ENCODE results near the gene ITPKA. TPM values are rescaled to one million over a fixed set of nuclear protein-coding genes. Genes with fewer than 3 reads are reported as not detected.

The ITPKA gene
- polyA plus RNA-seq, 1 experiment, result 0.92 TPM

GRCh38 chr15:41493902-41494189, 172 bp downstream of the ITPKA start:
- no peak for DNase-seq (ENCODE audit: low read depth, low spot score)
- Histone ChIP-seq H3K9me3 (ENCODE audit: control insufficient read depth, insufficient read depth, low read length) (no peaks in the 10 kb centered on the region; the same call in 1 of the 2 replicates), H3K4me3 (ENCODE audit: low read depth, low read length) (peak overlapping the region; percentile 51), H3K27me3 (ENCODE audit: control insufficient read depth, insufficient read depth, low read length) (peaks cover 20% of the 10 kb centered on the region), H3K27ac (ENCODE audit: low read depth, low read length) (no peak overlapping the region)
- CTCF ChIA-PET, result no interaction called here
- POLR2A ChIA-PET, result interaction anchor here (0.5 to 1.5 kb wide), 2 partner anchors 50 to 261 kb away, joined by 3 to 7 read pairs; partner anchors contain the start of gene RPAP1
- TF ChIP-seq, protein P1, sequence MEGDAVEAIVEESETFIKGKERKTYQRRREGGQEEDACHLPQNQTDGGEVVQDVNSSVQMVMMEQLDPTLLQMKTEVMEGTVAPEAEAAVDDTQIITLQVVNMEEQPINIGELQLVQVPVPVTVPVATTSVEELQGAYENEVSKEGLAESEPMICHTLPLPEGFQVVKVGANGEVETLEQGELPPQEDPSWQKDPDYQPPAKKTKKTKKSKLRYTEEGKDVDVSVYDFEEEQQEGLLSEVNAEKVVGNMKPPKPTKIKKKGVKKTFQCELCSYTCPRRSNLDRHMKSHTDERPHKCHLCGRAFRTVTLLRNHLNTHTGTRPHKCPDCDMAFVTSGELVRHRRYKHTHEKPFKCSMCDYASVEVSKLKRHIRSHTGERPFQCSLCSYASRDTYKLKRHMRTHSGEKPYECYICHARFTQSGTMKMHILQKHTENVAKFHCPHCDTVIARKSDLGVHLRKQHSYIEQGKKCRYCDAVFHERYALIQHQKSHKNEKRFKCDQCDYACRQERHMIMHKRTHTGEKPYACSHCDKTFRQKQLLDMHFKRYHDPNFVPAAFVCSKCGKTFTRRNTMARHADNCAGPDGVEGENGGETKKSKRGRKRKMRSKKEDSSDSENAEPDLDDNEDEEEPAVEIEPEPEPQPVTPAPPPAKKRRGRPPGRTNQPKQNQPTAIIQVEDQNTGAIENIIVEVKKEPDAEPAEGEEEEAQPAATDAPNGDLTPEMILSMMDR (IDR thresholded peaks at IDR 0.05; ENCODE audit: low read depth, low read length), result no peak

GRCh38 chr15:41494190-41494921, 682 bp downstream of the ITPKA start:
- H3K9me3 ChIP-seq (ENCODE audit: control insufficient read depth, insufficient read depth, low read length), result no peaks in the 10 kb centered on the region; the same call in 1 of the 2 replicates
- peak overlapping the region; percentile 51 for H3K4me3 ChIP-seq (ENCODE audit: low read depth, low read length)
- DNase-seq (ENCODE audit: low read depth, low spot score), result no peak
- peaks cover 20% of the 10 kb centered on the region for H3K27me3 ChIP-seq (ENCODE audit: control insufficient read depth, insufficient read depth, low read length)
- H3K27ac ChIP-seq (ENCODE audit: low read depth, low read length), result no peak overlapping the region
- CTCF ChIA-PET, result interaction anchor here (0.6 kb wide), 1 partner anchor 815 kb away, joined by 4 read pairs; no protein-coding TSS in a partner anchor
- POLR2A ChIA-PET, result interaction anchor here (0.5 to 1.5 kb wide), 2 partner anchors 50 to 261 kb away, joined by 3 to 7 read pairs; partner anchors contain the start of gene RPAP1
- TF ChIP-seq, protein P1 (IDR thresholded peaks at IDR 0.05; ENCODE audit: low read depth, low read length), result no peak

GRCh38 chr15:41494922-41495735, 1.5 kb downstream of the ITPKA start:
- H3K27me3 ChIP-seq (ENCODE audit: control insufficient read depth, insufficient read depth, low read length), result peaks cover 20% of the 10 kb centered on the region
- ChIA-PET POLR2A (no interaction called here), CTCF (no interaction called here)
- peak overlapping the region; percentile 51 for H3K4me3 ChIP-seq (ENCODE audit: low read depth, low read length)
- no peak overlapping the region for H3K27ac ChIP-seq (ENCODE audit: low read depth, low read length)
- no peaks in the 10 kb centered on the region; the same call in 1 of the 2 replicates for H3K9me3 ChIP-seq (ENCODE audit: control insufficient read depth, insufficient read depth, low read length)
- TF ChIP-seq, protein P1 (IDR thresholded peaks at IDR 0.05; ENCODE audit: low read depth, low read length), result no peak
- DNase-seq (ENCODE audit: low read depth, low spot score), result no peak

DNA sequence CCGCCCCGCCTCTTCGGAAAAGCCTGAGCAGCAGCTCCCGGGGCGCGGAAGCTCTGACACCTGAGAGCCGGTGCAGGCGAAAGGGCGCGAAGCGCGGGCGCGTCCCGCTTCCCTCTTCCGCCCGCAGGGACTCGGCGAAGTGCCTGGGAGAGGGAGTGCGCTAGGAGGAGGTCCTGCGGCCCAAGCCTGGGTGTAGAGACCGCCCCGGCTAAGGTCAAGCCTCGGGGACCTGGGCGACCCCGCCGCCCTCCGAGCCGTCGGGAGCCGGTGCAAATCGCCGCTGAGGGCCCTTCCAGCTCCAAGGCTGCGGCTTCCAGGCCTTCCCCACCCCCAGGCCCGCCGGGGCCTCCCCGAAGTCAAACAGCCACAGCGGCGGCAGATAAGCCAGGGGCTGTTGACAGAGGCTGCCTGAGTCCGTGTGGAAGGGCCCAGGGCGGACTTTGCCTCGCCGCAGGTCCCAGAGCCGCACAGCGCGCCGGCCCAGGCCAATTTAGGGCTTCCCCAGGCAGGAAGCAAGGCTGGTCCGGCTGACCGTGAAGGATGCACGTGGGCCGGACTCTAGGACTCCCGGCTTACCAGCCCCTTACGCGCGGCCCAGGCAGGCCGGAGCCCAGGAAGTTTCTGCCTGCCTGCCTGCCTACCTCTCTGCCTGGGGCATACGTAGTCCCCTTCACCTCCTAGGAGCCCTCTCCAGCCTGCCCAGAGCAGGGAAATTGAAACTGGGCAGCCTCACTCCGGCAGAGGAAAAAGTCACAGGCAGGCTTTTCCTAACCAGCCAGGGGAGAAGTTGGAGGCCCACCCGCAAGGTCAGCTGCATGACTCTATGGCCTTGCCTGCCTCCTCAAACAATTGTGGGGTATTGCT, 2.3 kb downstream of the ITPKA start:
- Histone ChIP-seq H3K27me3 (ENCODE audit: control insufficient read depth, insufficient read depth, low read length) (peaks cover 20% of the 10 kb centered on the region), H3K27ac (ENCODE audit: low read depth, low read length) (no peak overlapping the region), H3K4me3 (ENCODE audit: low read depth, low read length) (no peak overlapping the region), H3K9me3 (ENCODE audit: control insufficient read depth, insufficient read depth, low read length) (no peaks in the 10 kb centered on the region; the same call in 1 of the 2 replicates)
- DNase-seq (ENCODE audit: low read depth, low spot score), result no peak
- TF ChIP-seq, protein P1 (IDR thresholded peaks at IDR 0.05; ENCODE audit: low read depth, low read length), result no peak
- CTCF ChIA-PET, result no interaction called here
- POLR2A ChIA-PET, result interaction anchor here (0.6 kb wide), 1 partner anchor 19 kb away, joined by 6 read pairs; no protein-coding TSS in a partner anchor
